ENCODE data around the gene NIPAL1.

The NIPAL1 gene

GRCh38 chr4:48028696-48029095 lies 12.1 kb downstream of the NIPAL1 start:
- no peak for DNase-seq

- DNase-seq, result no peak
Observed at GRCh38 chr4:48030470-48030869, 13.9 kb downstream of the NIPAL1 start.

- DNase-seq, result no peak
Observed at GRCh38 chr4:48031802-48032525, 15.4 kb downstream of the NIPAL1 start.

- no peak for DNase-seq
Observed at GRCh38 chr4:48032721-48033120, 16.1 kb downstream of the NIPAL1 start.

- DNase-seq, result no peak
Observed at GRCh38 chr4:48033412-48033811, 16.8 kb downstream of the NIPAL1 start.

- peak; percentile 43 to 65 for DNase-seq
Observed at GRCh38 chr4:48033825-48034413, 17.3 kb downstream of the NIPAL1 start.

- no peak for DNase-seq
Observed at GRCh38 chr4:48035952-48036351, 19.4 kb downstream of the NIPAL1 start.

- DNase-seq, result no peak
Observed at GRCh38 chr4:48037117-48037462, 20.5 kb downstream of the NIPAL1 start.

GRCh38 chr4:48038666-48039065 lies 22.1 kb downstream of the NIPAL1 start:
- DNase-seq, result no peak

GRCh38 chr4:48039561-48039960 lies 23.0 kb downstream of the NIPAL1 start:
- DNase-seq, result no peak

GRCh38 chr4:48041535-48042137 lies 25.1 kb downstream of the NIPAL1 start:
- DNase-seq, result no peak

GRCh38 chr4:48042979-48043461 lies 26.4 kb downstream of the NIPAL1 start:
- DNase-seq, result no peak

GRCh38 chr4:48043504-48043903 lies 26.9 kb downstream of the NIPAL1 start:
- DNase-seq, result no peak

GRCh38 chr4:48044298-48044697 lies 27.7 kb downstream of the NIPAL1 start:
- DNase-seq, result no peak

GRCh38 chr4:48046059-48046458 lies 29.5 kb downstream of the NIPAL1 start:
- no peak for DNase-seq

GRCh38 chr4:48047421-48047844 lies 30.9 kb downstream of the NIPAL1 start:
- DNase-seq, result peak; percentile 53 to 65

GRCh38 chr4:48047896-48048295 lies 31.3 kb downstream of the NIPAL1 start:
- DNase-seq, result no peak

GRCh38 chr4:48049483-48049882 lies 32.9 kb downstream of the NIPAL1 start:
- no peak for DNase-seq

- DNase-seq, result no peak
Observed at GRCh38 chr4:48051078-48051477, 34.5 kb downstream of the NIPAL1 start.

- DNase-seq, result no peak
Observed at GRCh38 chr4:48058617-48059530, 42.3 kb downstream of the NIPAL1 start.

GRCh38 chr4:48064349-48064748 lies 47.8 kb downstream of the NIPAL1 start:
- DNase-seq, result no peak

GRCh38 chr4:48065587-48066052 lies 49.0 kb downstream of the NIPAL1 start:
- no peak for DNase-seq

GRCh38 chr4:48067536-48067935 lies 51.0 kb downstream of the NIPAL1 start:
- DNase-seq, result no peak
